HEK293 (cell line): ENCODE measurements around the gene KIF5A.

Experiments
- CTCF ChIA-PET: fragments of 350-600 bp; formaldehyde crosslinking; extraction: SDS; loops from one replicate; lab custom pipeline; 2021; ENCODE audit warnings: antibody characterized with exemption; lab: Yijun Ruan, JAX
- POLR2A ChIA-PET: fragments of 300-600 bp; formaldehyde crosslinking; extraction: SDS; loops from one replicate; lab custom pipeline; 2020; ENCODE audit warnings: antibody characterized with exemption, inconsistent platforms; lab: Yijun Ruan, JAX
- H3K27ac ChIP-seq: fragments of 200-500 bp; sonication (Bioruptor generic); 2 replicates; pipeline ENCODE4 v1.5.1; 2014; ENCODE audit warnings: low read depth, low read length, control low read depth, inconsistent platforms; ENCODE audit errors: extremely low read depth
- H3K36me3 ChIP-seq, 2 experiments: fragments of 200-500 bp in 1 of 2; sonication (Bioruptor generic) in 1 of 2; 1 replicate in 1 of 2; 2 replicates in 1 of 2; pipeline ENCODE4 v1.5.1; 2014 to 2017; ENCODE audit warnings: inconsistent platforms in 2 of 2, low read length in 2 of 2; ENCODE audit not compliant: control insufficient read depth in 2 of 2, insufficient read depth in 1 of 2
- H3K4me1 ChIP-seq: fragments of 200-500 bp; sonication (Bioruptor generic); 2 replicates; pipeline ENCODE4 v1.5.1; 2014; ENCODE audit warnings: mild to moderate bottlenecking, low read length, inconsistent platforms; ENCODE audit not compliant: control insufficient read depth, insufficient read depth
- H3K4me3 ChIP-seq: 2 replicates; pipeline ENCODE4 v1.5.1; 2011; ENCODE audit warnings: low read depth, mild to moderate bottlenecking, control low read depth, low read length, moderate library complexity
- H3K9me3 ChIP-seq: fragments of 200-500 bp; sonication (Bioruptor generic); 2 replicates; pipeline ENCODE4 v1.5.1; 2014; ENCODE audit warnings: low read depth, low read length, inconsistent platforms; ENCODE audit not compliant: control insufficient read depth, insufficient read depth
- GFI1B ChIP-seq: fragments of 450-650 bp; formaldehyde crosslinking; IDR thresholded peaks from 2 replicates; pipeline ENCODE4 v1.5.1; 2016; ENCODE audit warnings: missing biosample characterization, missing genetic modification characterization
- IKZF3 ChIP-seq: fragments of 450-650 bp; IDR thresholded peaks from 2 replicates; pipeline ENCODE4 v1.5.0; 2018; ENCODE audit warnings: missing biosample characterization, mild to moderate bottlenecking, missing genetic modification characterization, moderate library complexity
- KLF7 ChIP-seq: fragments of 450-650 bp; formaldehyde crosslinking; IDR thresholded peaks from 2 replicates; pipeline ENCODE4 v1.5.1; 2016; ENCODE audit warnings: missing biosample characterization, missing genetic modification characterization, borderline replicate concordance
- KLF9 ChIP-seq: fragments of 450-650 bp; formaldehyde crosslinking; IDR thresholded peaks from 2 replicates; pipeline ENCODE4 v1.5.1; 2016; ENCODE audit warnings: missing biosample characterization, missing genetic modification characterization, low read depth
- OVOL3 ChIP-seq: fragments of 450-650 bp; formaldehyde crosslinking; IDR thresholded peaks from 2 replicates; pipeline ENCODE4 v1.5.1; 2016; ENCODE audit warnings: missing biosample characterization, missing genetic modification characterization
- TRIM28 ChIP-seq: IDR thresholded peaks from 2 replicates; pipeline ENCODE4 v1.6.1; 2011; ENCODE audit warnings: low read length, control low read depth, borderline replicate concordance
- YY1 ChIP-seq: fragments of 450-650 bp; formaldehyde crosslinking; IDR thresholded peaks from 2 replicates; pipeline ENCODE4 v1.5.1; 2018; ENCODE audit warnings: missing biosample characterization, missing genetic modification characterization
- ZFHX2 ChIP-seq: fragments of 450-650 bp; formaldehyde crosslinking; conservative IDR thresholded peaks from 2 replicates; pipeline ENCODE4 v1.5.1; 2016; ENCODE audit warnings: missing biosample characterization, missing genetic modification characterization
- ZNF184 ChIP-seq: fragments of 450-650 bp; IDR thresholded peaks from 2 replicates; pipeline ENCODE4 v1.5.1; 2018; ENCODE audit warnings: missing biosample characterization, mild to moderate bottlenecking, missing genetic modification characterization
- ZNF202 ChIP-seq: fragments of 450-650 bp; formaldehyde crosslinking; IDR thresholded peaks from 2 replicates; pipeline ENCODE4 v1.5.1; 2016; ENCODE audit warnings: missing biosample characterization, missing genetic modification characterization, borderline replicate concordance
- ZNF23 ChIP-seq: fragments of 450-650 bp; formaldehyde crosslinking; IDR thresholded peaks from 2 replicates; pipeline ENCODE4 v1.5.1; 2016; ENCODE audit warnings: missing biosample characterization, missing genetic modification characterization, borderline replicate concordance
- ZNF280D ChIP-seq: fragments of 450-650 bp; formaldehyde crosslinking; IDR thresholded peaks from 2 replicates; pipeline ENCODE4 v1.5.1; 2016; ENCODE audit warnings: missing biosample characterization, missing genetic modification characterization
- ZNF335 ChIP-seq: fragments of 450-650 bp; formaldehyde crosslinking; conservative IDR thresholded peaks from 2 replicates; pipeline ENCODE4 v1.5.1; 2016; ENCODE audit warnings: missing biosample characterization, missing genetic modification characterization
- ZNF391 ChIP-seq: fragments of 450-650 bp; formaldehyde crosslinking; IDR thresholded peaks from 2 replicates; pipeline ENCODE4 v1.5.1; 2016; ENCODE audit warnings: low read depth, missing biosample characterization, missing genetic modification characterization, borderline replicate concordance
- ZNF398 ChIP-seq: fragments of 450-650 bp; formaldehyde crosslinking; IDR thresholded peaks from 2 replicates; pipeline ENCODE4 v1.5.1; 2017; ENCODE audit warnings: missing biosample characterization, missing genetic modification characterization
- ZNF677 ChIP-seq: fragments of 450-650 bp; IDR thresholded peaks from 2 replicates; pipeline ENCODE4 v1.5.0; 2018; ENCODE audit warnings: missing biosample characterization, mild to moderate bottlenecking, missing genetic modification characterization, moderate library complexity
- ZNF701 ChIP-seq: fragments of 450-650 bp; formaldehyde crosslinking; IDR thresholded peaks from 2 replicates; pipeline ENCODE4 v1.5.1; 2016; ENCODE audit warnings: missing biosample characterization, missing genetic modification characterization
- TF ChIP-seq, protein P1 (sequence below): fragments of 450-650 bp; formaldehyde crosslinking; IDR thresholded peaks from 2 replicates; pipeline ENCODE4 v1.5.1; 2016; ENCODE audit warnings: missing biosample characterization, missing genetic modification characterization
- TF ChIP-seq, protein P2 (sequence below): fragments of 450-650 bp; formaldehyde crosslinking; IDR thresholded peaks from 2 replicates; pipeline ENCODE4 v1.5.1; 2016; ENCODE audit warnings: missing biosample characterization, missing genetic modification characterization

The KIF5A gene

DNA sequence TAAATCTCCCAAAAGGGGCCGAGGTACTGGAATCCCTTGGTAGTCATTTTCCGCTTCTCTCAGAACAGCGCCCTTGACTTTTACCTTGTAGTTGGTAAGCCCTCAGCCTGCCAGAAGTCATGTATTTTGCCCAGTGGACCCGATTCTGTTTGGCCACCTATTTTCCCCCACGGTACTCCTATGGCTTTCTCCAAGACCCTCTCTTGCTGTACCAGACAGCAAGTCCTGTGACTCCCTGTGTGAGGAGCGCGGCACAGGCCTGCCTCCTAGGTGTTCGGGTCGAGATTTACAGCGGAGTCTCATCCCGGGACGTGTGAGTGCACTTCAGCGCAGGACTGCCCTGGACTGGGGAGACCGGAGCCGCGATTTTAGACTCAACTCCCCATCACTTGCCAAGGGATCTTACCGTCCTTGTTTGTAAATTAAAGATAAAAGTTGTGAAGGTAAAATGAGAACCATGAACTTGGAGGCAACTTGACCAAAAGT lies 28.3 kb upstream of the KIF5A start:
- Histone ChIP-seq H3K36me3 (peaks cover 0 to 54% of the 10 kb centered on the region in 2 experiments; a peak in 2 of 3 replicates), H3K27ac (peak overlapping the region; percentile 94), H3K9me3 (no peaks in the 10 kb centered on the region), H3K4me1 (peaks cover 13% of the 10 kb centered on the region), H3K4me3 (no peak overlapping the region)
- ChIA-PET CTCF (interaction anchor here (0.7 to 1.0 kb wide), 2 partner anchors 63 to 199 kb away, joined by 4 to 5 read pairs; no protein-coding TSS in a partner anchor), POLR2A (no interaction called here)
- no peak for TF ChIP-seq ZNF398 (tag by site-specific recombination)
- TF ChIP-seq KLF9 (tag by site-specific recombination): no peak
- no peak for TF ChIP-seq ZNF23 (tag by site-specific recombination)
- no peak for TF ChIP-seq YY1
- peak; percentile 67; the same call in 1 of the 2 replicates for TF ChIP-seq ZNF335
- peak; percentile 19; the same call in 1 of the 2 replicates for TF ChIP-seq IKZF3 (tag by site-specific recombination)
- TF ChIP-seq ZNF184 (tag by site-specific recombination): 0 out of 2 replicates have a peak, but pooled peaks have one; percentile 13
- 0 out of 2 replicates have a peak, but pooled peaks have one; percentile 53 for TF ChIP-seq ZNF391 (tag by site-specific recombination)
- no peak for TF ChIP-seq OVOL3 (tag by site-specific recombination)
- TF ChIP-seq, protein P1, sequence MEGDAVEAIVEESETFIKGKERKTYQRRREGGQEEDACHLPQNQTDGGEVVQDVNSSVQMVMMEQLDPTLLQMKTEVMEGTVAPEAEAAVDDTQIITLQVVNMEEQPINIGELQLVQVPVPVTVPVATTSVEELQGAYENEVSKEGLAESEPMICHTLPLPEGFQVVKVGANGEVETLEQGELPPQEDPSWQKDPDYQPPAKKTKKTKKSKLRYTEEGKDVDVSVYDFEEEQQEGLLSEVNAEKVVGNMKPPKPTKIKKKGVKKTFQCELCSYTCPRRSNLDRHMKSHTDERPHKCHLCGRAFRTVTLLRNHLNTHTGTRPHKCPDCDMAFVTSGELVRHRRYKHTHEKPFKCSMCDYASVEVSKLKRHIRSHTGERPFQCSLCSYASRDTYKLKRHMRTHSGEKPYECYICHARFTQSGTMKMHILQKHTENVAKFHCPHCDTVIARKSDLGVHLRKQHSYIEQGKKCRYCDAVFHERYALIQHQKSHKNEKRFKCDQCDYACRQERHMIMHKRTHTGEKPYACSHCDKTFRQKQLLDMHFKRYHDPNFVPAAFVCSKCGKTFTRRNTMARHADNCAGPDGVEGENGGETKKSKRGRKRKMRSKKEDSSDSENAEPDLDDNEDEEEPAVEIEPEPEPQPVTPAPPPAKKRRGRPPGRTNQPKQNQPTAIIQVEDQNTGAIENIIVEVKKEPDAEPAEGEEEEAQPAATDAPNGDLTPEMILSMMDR (tag by site-specific recombination): peak; percentile 25; the same call in 1 of the 2 replicates
- TF ChIP-seq, all 188 proteins: peak for 5

- POLR2A ChIA-PET: interaction anchor here (1.0 to 2.6 kb wide), 2 partner anchors 15 to 24 kb away, joined by 3 to 16 read pairs; partner anchors contain the start of gene DCTN2
- Histone ChIP-seq H3K9me3 (no peaks in the 10 kb centered on the region), H3K4me3 (peak within 1 kb of the TSS; percentile 59), H3K4me1 (peaks cover 13% of the 10 kb centered on the region), H3K27ac (peak within 1 kb of the TSS; percentile 94), H3K36me3 (peaks cover 0 to 54% of the 10 kb centered on the region in 2 experiments; a peak in 2 of 3 replicates)
- CTCF ChIA-PET: interaction anchor here (0.6 kb wide), 1 partner anchor 60 kb away, joined by 3 read pairs; no protein-coding TSS in a partner anchor
- TF ChIP-seq ZFHX2 (tag by site-specific recombination) (peak; percentile 68; the same call in 1 of the 2 replicates), ZNF335 (peak; percentile 43; the same call in 1 of the 2 replicates), ZNF202 (tag by site-specific recombination) (no peak), KLF7 (tag by site-specific recombination) (peak; percentile 96), ZNF677 (tag by site-specific recombination) (no peak), GFI1B (tag by site-specific recombination) (no peak), TRIM28 (no peak; the same call in 1 of the 2 replicates), ZNF280D (tag by site-specific recombination) (no peak), ZNF701 (tag by site-specific recombination) (no peak)
- TF ChIP-seq, protein P2, sequence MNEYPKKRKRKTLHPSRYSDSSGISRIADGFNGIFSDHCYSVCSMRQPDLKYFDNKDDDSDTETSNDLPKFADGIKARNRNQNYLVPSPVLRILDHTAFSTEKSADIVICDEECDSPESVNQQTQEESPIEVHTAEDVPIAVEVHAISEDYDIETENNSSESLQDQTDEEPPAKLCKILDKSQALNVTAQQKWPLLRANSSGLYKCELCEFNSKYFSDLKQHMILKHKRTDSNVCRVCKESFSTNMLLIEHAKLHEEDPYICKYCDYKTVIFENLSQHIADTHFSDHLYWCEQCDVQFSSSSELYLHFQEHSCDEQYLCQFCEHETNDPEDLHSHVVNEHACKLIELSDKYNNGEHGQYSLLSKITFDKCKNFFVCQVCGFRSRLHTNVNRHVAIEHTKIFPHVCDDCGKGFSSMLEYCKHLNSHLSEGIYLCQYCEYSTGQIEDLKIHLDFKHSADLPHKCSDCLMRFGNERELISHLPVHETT (tag by site-specific recombination): peak; percentile 52; the same call in 1 of the 2 replicates
Observed at GRCh38 chr12:57522011-57522886, 27.6 kb upstream of the KIF5A start, which contains the start of gene MBD6. MBD6 (plus strand) TSS chr12:57522824; CDS start chr12:57524304, 1,480 bp downstream.
